ENCODE data around the gene ASB18. TPM values are rescaled to one million over a fixed set of nuclear protein-coding genes. Genes with fewer than 3 reads are reported as not detected.

The ASB18 gene
- total and polyA plus RNA-seq, 2 experiments from 2014 or later: not detected

DNA sequence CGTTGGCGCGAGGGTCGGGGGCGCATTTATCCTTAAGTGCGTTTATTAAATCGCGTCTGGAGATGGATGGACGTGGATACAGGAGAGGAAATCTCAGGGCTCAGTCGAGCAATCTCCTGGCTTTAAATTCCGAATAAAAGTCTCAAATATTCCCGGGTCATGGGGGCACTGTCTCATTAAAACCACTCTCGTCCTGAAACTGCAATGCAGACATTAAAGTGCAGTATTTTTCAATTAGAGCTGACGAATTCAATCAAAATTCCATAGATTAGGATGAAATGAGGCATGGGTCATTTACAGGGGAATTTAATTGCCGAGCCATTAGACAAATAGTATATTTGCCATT, 85.3 kb downstream of the ASB18 start:
- Histone ChIP-seq H3K9me3 (ENCODE audit: low read depth) (no peaks in the 10 kb centered on the region), H3K36me3 (replicated peaks; ENCODE audit: insufficient read depth, low read depth) (no peaks in the 10 kb centered on the region), H3K79me2 (no peaks in the 10 kb centered on the region), H3K27me3 (peaks cover 85% of the 10 kb centered on the region), H3K27ac (no peak overlapping the region), H3K4me3 (peak overlapping the region; percentile 42), H3K9me2 (replicated peaks; ENCODE audit: insufficient read depth) (no peaks in the 10 kb centered on the region), H2AFZ (peak overlapping the region; percentile 67), H3K4me1 (ENCODE audit: insufficient read depth) (peaks cover 19% of the 10 kb centered on the region), H4K20me1 (ENCODE audit: insufficient read depth, poor library complexity, severe bottlenecking) (no peaks in the 10 kb centered on the region), H3K4me2 (peak overlapping the region; percentile 88)
- DNase-seq (ENCODE audit: low spot score): no peak
- WGBS (ENCODE audit: low lambda C conversion rate, missing lambda C conversion rate): 5% methylated on average over 15 of the region's 15 CpGs
- TF ChIP-seq, protein P1, sequence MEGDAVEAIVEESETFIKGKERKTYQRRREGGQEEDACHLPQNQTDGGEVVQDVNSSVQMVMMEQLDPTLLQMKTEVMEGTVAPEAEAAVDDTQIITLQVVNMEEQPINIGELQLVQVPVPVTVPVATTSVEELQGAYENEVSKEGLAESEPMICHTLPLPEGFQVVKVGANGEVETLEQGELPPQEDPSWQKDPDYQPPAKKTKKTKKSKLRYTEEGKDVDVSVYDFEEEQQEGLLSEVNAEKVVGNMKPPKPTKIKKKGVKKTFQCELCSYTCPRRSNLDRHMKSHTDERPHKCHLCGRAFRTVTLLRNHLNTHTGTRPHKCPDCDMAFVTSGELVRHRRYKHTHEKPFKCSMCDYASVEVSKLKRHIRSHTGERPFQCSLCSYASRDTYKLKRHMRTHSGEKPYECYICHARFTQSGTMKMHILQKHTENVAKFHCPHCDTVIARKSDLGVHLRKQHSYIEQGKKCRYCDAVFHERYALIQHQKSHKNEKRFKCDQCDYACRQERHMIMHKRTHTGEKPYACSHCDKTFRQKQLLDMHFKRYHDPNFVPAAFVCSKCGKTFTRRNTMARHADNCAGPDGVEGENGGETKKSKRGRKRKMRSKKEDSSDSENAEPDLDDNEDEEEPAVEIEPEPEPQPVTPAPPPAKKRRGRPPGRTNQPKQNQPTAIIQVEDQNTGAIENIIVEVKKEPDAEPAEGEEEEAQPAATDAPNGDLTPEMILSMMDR (IDR thresholded peaks at IDR 0.05; ENCODE audit: poor library complexity): no peak
- peak; percentile 29 for TF ChIP-seq EZH2phosphoT487 (IDR thresholded peaks at IDR 0.05; ENCODE audit: low read depth, severe bottlenecking, unreplicated experiment)
- TF ChIP-seq EZH2 (IDR thresholded peaks at IDR 0.05; ENCODE audit: borderline replicate concordance): no peak

DNA sequence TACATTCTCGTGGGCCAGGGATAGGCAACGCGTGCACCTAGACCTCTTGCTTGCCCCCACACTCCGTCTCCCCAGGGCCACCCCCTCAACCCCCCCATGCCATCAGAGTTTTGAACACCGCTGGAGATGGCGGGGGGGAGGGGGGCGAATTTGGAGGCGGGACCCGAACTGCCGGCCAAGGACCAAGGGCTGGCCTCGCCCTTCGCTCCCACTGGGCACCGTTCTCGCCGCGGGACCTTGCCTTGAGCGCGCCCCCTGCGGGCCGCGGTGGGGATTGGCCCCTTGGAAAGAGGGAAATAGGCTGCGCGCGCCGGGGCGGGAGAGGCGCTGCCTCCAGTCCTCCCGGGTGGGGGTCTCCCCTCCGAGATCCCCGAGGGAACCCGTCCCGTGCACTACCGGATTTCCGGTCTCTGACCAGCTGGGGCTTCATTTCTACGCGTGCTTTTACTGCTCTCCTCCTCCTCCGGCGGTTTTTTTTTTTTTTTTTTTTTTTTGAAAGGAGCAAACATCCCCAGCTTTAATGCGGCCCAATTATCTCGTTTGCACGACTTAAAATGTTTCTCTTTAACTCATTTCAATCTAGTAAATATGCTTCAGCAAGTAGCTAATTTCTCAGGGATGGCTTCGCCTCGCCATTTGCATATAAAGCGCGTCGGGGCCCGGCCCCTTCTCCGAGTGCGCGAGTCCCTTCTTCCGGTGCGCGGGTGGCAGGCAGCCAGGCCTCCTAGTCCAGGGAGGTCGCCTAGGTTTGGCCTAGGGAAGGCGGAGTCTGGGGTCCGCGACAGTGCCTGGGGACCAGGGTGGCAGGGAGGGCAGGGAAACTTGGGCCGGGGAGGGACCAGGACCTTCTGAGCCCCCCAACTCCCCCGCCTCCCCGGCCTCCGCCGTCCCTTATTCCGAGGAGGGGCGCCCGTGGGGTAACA, 86.0 kb downstream of the ASB18 start:
- Histone ChIP-seq H2AFZ (peak overlapping the region; percentile 67), H3K4me1 (ENCODE audit: insufficient read depth) (peaks cover 19% of the 10 kb centered on the region), H4K20me1 (ENCODE audit: insufficient read depth, poor library complexity, severe bottlenecking) (no peaks in the 10 kb centered on the region), H3K27ac (no peak overlapping the region), H3K27me3 (peaks cover 91% of the 10 kb centered on the region), H3K9me3 (ENCODE audit: low read depth) (no peaks in the 10 kb centered on the region), H3K36me3 (replicated peaks; ENCODE audit: insufficient read depth, low read depth) (no peaks in the 10 kb centered on the region), H3K4me2 (peak overlapping the region; percentile 88), H3K4me3 (peak overlapping the region; percentile 42), H3K9me2 (replicated peaks; ENCODE audit: insufficient read depth) (no peaks in the 10 kb centered on the region), H3K79me2 (no peaks in the 10 kb centered on the region)
- peak; percentile 84 for DNase-seq (ENCODE audit: low spot score)
- 3% methylated on average over 42 of the region's 65 CpGs for WGBS (ENCODE audit: low lambda C conversion rate, missing lambda C conversion rate)
- peak; percentile 73 for TF ChIP-seq EZH2 (IDR thresholded peaks at IDR 0.05; ENCODE audit: borderline replicate concordance)
- peak; percentile 17 for TF ChIP-seq EZH2phosphoT487 (IDR thresholded peaks at IDR 0.05; ENCODE audit: low read depth, severe bottlenecking, unreplicated experiment)
- TF ChIP-seq, protein P1 (IDR thresholded peaks at IDR 0.05; ENCODE audit: poor library complexity): peak; percentile 79

DNA sequence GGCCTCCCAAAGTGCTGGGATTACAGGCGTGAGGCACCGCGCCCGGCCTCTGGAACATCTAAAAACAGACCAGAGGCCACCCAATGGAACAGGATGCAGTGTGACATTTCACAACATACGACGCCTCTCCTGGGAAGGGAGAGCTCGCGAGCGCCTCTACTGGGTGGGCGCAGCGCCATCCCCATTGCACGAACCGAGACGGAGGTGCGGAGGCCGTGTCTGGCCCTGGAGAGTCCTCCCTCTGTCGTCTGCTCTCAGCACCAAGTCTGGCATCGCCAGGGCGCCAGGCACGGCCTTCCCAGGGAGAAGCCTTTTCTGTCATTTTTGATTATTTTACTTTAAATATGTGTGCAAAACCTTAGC, 86.6 kb downstream of the ASB18 start:
- Histone ChIP-seq H4K20me1 (ENCODE audit: insufficient read depth, poor library complexity, severe bottlenecking) (no peaks in the 10 kb centered on the region), H2AFZ (peak overlapping the region; percentile 67), H3K36me3 (replicated peaks; ENCODE audit: insufficient read depth, low read depth) (no peaks in the 10 kb centered on the region), H3K4me1 (ENCODE audit: insufficient read depth) (peaks cover 20% of the 10 kb centered on the region), H3K9me2 (replicated peaks; ENCODE audit: insufficient read depth) (no peaks in the 10 kb centered on the region), H3K27ac (no peak overlapping the region), H3K4me2 (peak overlapping the region; percentile 88), H3K27me3 (peaks cover 91% of the 10 kb centered on the region), H3K4me3 (no peak overlapping the region), H3K79me2 (no peaks in the 10 kb centered on the region), H3K9me3 (ENCODE audit: low read depth) (no peaks in the 10 kb centered on the region)
- TF ChIP-seq, protein P1 (IDR thresholded peaks at IDR 0.05; ENCODE audit: poor library complexity): peak; percentile 28
- no peak for TF ChIP-seq EZH2phosphoT487 (IDR thresholded peaks at IDR 0.05; ENCODE audit: low read depth, severe bottlenecking, unreplicated experiment)
- 22% methylated on average over 20 of the region's 20 CpGs for WGBS (ENCODE audit: low lambda C conversion rate, missing lambda C conversion rate)
- peak; percentile 66 for DNase-seq (ENCODE audit: low spot score)
